ENCODE measurements around the gene GFOD2. TPM values are rescaled to one million over a fixed set of nuclear protein-coding genes. Genes with fewer than 3 reads are reported as not detected.

GFOD2 gene
- total and polyA plus RNA-seq, 2 of the 13 experiments (the other 11 are each of a cell fraction or from before 2014, with no cell fraction given), result 11.1 to 17.2 TPM

GRCh38 chr16:67719048-67719777 lies at the start of gene GFOD2 (continued):
- peak; percentile 52; the same call in 1 of the 2 replicates for TF ChIP-seq GZF1 (CRISPR knock-in tag; IDR thresholded peaks at IDR 0.05)
- no peak for TF ChIP-seq ZNF354B (CRISPR knock-in tag; IDR thresholded peaks at IDR 0.05)
- TF ChIP-seq RXRB (CRISPR knock-in tag; IDR thresholded peaks at IDR 0.05; ENCODE audit: borderline replicate concordance), result peak; percentile 18; the same call in 1 of the 2 replicates
- TF ChIP-seq HMGXB3 (CRISPR knock-in tag; IDR thresholded peaks at IDR 0.05; ENCODE audit: borderline replicate concordance), result 0 out of 2 replicates have a peak, but pooled peaks have one; percentile 58
- peak; percentile 62 for TF ChIP-seq POGZ (CRISPR knock-in tag; IDR thresholded peaks at IDR 0.05)
- TF ChIP-seq KDM5B (CRISPR knock-in tag; IDR thresholded peaks at IDR 0.05; ENCODE audit: borderline replicate concordance), result peak; percentile 90
- peak; percentile 65 for TF ChIP-seq ELF1 (CRISPR knock-in tag; IDR thresholded peaks at IDR 0.05)
- TF ChIP-seq ZFP90 (CRISPR knock-in tag; IDR thresholded peaks at IDR 0.05; ENCODE audit: borderline replicate concordance), result peak; percentile 85; the same call in 1 of the 2 replicates
- TF ChIP-seq NFE2L1 (CRISPR knock-in tag; IDR thresholded peaks at IDR 0.05; ENCODE audit: borderline replicate concordance), result no peak; the same call in 1 of the 2 replicates
- peak; percentile 86; the same call in 1 of the 2 replicates for TF ChIP-seq E2F2 (CRISPR knock-in tag; IDR thresholded peaks at IDR 0.05; ENCODE audit: borderline replicate concordance)
- TF ChIP-seq TCF7 (IDR thresholded peaks at IDR 0.05; ENCODE audit: low read depth), result no peak
- TF ChIP-seq KDM3A (CRISPR knock-in tag; IDR thresholded peaks at IDR 0.05; ENCODE audit: low read depth), result peak; percentile 74; the same call in 1 of the 2 replicates
- peak; percentile 78 for TF ChIP-seq ZNF18 (CRISPR knock-in tag; IDR thresholded peaks at IDR 0.05; ENCODE audit: insufficient replicate concordance)
- no peak for TF ChIP-seq ZNF530 (CRISPR knock-in tag; IDR thresholded peaks at IDR 0.05; ENCODE audit: low read depth)
- peak; percentile 100 for TF ChIP-seq HINFP (CRISPR knock-in tag; IDR thresholded peaks at IDR 0.05; ENCODE audit: low read depth)
- TF ChIP-seq ZNF367 (CRISPR knock-in tag; IDR thresholded peaks at IDR 0.05; ENCODE audit: borderline replicate concordance), result no peak
- no peak for TF ChIP-seq ZNF710 (CRISPR knock-in tag; IDR thresholded peaks at IDR 0.05; ENCODE audit: borderline replicate concordance)
